ENCODE data around the gene ESRRG.

Gene ESRRG

DNA sequence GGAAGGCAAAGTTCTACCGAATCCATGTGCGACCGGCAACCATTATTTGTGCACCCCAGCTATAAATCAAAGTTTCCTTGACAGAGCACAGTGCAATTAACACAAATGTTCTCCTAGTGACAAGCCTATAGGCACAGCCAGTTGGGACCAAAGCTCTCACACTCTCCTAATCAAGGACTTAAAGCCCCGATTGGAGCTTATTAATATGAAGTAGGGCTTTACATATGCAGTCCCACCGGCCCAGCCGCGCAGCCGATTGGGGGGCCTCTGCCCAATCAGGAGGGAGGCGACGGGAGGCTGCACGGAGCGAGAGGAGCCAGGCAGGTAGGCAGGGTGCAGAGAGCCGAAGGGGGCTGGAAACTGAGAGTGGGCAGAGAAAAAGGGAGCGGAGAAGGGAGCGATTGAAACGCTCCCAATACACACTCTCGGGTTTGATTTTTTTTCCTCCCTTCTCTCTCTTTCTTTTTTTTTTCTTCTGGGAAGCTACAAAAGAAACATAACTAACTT, at the start of gene ESRRG:
ESRRG (minus strand) TSS at position 156 of the 507 bp plus-strand sequence; CDS start at position 26, 130 bp downstream.
- in situ Hi-C loops (cut with HindIII; ENCODE audit: low sequenced_read_pairs): no loop called here

GRCh38 chr1:216771922-216772321, 48.7 kb upstream of the ESRRG start:
- in situ Hi-C loops (cut with HindIII; ENCODE audit: low sequenced_read_pairs): no loop called here

DNA sequence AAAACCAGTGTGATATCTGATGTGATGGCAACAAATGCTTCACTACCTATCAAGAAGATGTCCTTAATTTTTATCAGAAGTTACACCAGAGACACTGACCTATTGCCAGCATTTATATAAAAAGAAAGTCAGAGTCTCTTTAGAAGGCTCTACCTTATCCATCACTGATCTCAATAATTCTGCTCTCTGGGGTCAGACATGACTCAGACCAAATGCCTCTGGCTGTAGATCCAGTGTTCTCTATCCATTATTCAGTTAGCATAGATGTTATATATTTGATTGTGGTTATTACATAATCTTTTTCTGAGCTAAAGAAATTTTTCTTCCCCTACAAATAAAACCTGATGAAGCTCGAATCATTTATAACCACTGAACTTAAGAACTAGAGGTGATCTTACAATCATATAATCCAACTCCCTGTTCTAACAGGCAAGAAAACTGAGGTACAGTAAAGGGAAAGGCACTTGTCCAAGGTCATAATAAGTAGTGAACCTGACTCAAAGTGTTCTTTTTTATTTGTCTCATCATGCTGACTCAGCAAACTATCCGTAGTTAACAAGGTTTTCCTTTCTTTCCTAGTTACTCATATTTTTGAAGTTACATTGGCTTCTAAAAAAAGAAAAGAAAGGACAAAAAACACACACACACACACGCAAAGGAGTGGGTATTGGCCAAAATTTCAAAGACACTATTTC, 43.6 kb upstream of the ESRRG start:
- in situ Hi-C loops (cut with HindIII; ENCODE audit: low sequenced_read_pairs): no loop called here

DNA sequence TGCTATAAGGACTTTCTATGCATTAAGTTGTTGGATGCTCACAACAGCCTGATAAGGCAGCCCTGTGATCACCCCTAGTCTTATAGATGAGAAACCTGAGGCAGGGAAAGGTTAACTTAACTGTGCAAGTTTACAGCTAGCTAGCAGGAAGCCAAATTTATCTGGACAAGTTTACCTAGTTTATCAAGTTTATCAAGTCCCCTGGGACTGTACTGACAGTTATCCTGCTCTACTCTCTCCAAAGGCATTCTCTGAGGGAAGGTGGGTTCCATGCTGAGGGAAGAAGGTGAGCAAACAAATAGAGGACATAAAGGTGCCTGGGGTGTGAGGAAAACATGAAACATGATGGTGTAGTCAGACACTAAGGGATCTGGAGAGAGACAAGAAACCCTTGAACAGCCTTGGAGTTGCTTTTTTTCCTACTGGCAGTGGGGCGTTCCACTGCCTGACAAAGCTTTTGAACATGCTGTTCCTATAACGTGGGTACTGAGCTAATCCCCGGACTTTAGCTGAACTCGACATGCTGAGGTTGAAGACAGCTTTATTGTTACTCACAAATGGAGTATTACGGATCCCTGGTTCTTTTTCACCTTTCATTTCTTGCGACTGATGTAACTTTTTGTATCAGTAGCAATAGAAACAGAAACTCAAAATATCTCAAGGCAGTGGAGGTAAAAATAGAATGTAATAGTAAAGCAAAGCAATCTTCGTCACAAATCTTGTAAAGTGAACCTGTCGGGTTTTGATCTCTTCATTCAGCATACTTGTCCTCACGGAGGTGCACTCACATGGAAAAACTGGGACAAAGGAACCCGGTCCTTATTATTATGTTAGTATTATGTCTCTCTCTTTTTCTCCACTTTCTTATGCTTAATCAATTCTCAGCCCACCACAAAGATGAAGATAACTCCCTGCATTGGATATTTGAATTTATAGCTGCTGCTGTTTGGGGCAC, 42.4 kb upstream of the ESRRG start:
- in situ Hi-C loops (cut with HindIII; ENCODE audit: low sequenced_read_pairs): no loop called here

- in situ Hi-C loops (cut with HindIII; ENCODE audit: low sequenced_read_pairs): no loop called here
Observed at GRCh38 chr1:216758161-216758560, 34.9 kb upstream of the ESRRG start.

DNA sequence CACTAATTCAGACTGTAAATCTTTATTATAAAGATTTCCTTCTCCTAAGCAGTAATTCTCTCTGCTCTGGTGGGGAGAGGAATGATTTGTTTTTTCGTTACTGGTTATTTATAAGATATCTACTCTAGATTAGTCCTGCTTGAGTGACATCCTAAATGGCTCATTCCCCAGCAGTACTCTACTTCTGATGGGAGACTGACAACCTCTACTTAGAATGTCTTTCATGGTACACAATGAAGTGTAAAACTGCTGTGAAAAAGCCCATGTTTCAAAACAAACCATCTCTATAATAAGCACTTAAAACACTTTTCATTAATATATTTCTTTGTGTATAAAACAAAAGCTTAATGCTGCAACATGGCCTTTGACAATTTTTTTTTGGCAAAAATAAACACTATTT, 33.9 kb upstream of the ESRRG start:
- in situ Hi-C loops (cut with HindIII; ENCODE audit: low sequenced_read_pairs): no loop called here

- in situ Hi-C loops (cut with HindIII; ENCODE audit: low sequenced_read_pairs): no loop called here
Observed at GRCh38 chr1:216750961-216751360, 27.7 kb upstream of the ESRRG start.

GRCh38 chr1:216750031-216750627, 26.9 kb upstream of the ESRRG start:
- in situ Hi-C loops (cut with HindIII; ENCODE audit: low sequenced_read_pairs): no loop called here

- in situ Hi-C loops (cut with HindIII; ENCODE audit: low sequenced_read_pairs): no loop called here
Observed at GRCh38 chr1:216749232-216749631, 26.0 kb upstream of the ESRRG start.

- in situ Hi-C loops (cut with HindIII; ENCODE audit: low sequenced_read_pairs): no loop called here
Observed at GRCh38 chr1:216742625-216743024, 19.4 kb upstream of the ESRRG start.

GRCh38 chr1:216740331-216740730, 17.1 kb upstream of the ESRRG start:
- in situ Hi-C loops (cut with HindIII; ENCODE audit: low sequenced_read_pairs): no loop called here

DNA sequence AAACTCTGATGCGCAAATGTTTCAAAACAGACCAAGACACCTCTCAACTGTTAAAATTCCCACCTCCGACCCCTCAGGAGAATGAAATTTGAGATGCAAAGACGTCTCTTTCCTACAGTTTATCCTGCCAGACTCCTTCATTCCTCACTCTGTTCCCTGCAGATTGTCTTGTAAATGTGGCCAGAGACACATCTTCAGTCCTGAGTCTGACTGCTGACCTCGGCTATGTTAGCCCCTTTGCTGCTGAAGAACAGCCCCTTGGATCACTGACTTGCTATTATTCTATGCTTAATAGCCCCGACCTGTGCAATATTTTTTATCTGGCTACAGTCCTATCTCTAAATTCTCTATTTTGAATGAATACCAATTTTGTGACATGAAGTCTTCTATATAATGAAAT, 16.6 kb upstream of the ESRRG start:
- in situ Hi-C loops (cut with HindIII; ENCODE audit: low sequenced_read_pairs): no loop called here

GRCh38 chr1:216732121-216732520, 8.9 kb upstream of the ESRRG start:
- in situ Hi-C loops (cut with HindIII; ENCODE audit: low sequenced_read_pairs): no loop called here

GRCh38 chr1:216731562-216731961, 8.3 kb upstream of the ESRRG start:
- in situ Hi-C loops (cut with HindIII; ENCODE audit: low sequenced_read_pairs): no loop called here

- in situ Hi-C loops (cut with HindIII; ENCODE audit: low sequenced_read_pairs): no loop called here
Observed at GRCh38 chr1:216726435-216726834, 3.2 kb upstream of the ESRRG start.

DNA sequence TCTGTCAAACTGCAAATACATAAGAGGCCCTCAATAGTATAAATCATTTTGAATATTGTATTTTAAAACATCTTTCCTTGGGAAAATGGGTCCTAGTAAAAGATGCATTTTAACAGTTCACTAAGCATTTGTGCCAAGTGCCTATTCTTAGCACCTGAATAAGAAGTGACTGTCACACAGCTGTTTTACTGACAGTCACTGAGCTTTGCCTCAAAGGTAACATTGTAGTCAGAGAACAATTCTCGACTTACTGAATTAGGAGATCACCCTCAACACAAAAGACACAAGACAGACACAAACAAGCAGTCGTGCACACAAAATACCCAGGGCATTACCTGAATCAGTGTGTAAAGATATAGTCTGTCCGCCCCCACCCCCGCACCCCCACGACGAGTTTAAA, 408 bp downstream of the ESRRG start:
- in situ Hi-C loops (cut with HindIII; ENCODE audit: low sequenced_read_pairs): no loop called here

- in situ Hi-C loops (cut with HindIII; ENCODE audit: low sequenced_read_pairs): no loop called here
Observed at GRCh38 chr1:216721863-216722262, 1.4 kb downstream of the ESRRG start.

DNA sequence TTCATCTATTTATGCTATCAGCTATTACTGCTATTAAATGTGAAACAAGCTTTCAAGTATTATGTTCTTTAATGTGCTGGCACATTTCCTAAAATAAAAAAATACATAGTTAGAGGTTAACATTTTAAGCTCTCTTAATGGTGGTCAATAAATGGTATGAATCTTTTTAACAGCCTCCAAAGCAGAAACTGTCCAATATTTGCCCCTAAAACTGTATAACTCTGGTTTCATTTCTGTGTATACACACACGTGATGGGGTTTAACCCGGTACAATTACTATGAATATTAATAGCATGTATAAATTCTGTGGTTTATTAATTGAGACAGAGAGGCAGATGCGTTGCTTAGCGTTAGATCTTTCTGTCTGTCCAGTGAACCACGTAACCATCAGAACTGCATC, 2.2 kb downstream of the ESRRG start:
- in situ Hi-C loops (cut with HindIII; ENCODE audit: low sequenced_read_pairs): no loop called here

DNA sequence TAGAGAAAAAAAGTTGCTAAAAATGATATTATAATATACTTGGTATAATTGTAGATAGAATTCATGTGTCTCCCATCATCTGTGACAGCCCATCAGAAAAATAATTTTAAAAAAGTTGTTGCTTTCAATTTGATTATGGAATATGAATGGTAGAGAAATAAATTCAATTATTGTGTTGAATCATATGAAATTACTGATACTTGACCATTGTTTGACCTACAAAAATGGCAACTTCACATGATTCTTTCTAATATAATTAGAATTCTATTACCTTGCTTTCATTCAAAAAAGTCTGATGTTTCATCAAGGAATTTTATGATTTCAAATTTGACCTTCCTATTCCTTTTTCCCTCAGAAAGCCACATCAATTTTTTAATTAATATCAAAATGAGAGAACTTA, 11.5 kb downstream of the ESRRG start:
- in situ Hi-C loops (cut with HindIII; ENCODE audit: low sequenced_read_pairs): no loop called here

- in situ Hi-C loops (cut with HindIII; ENCODE audit: low sequenced_read_pairs): no loop called here
Observed at GRCh38 chr1:216710598-216711333, 12.5 kb downstream of the ESRRG start.

GRCh38 chr1:216710055-216710454, 13.2 kb downstream of the ESRRG start:
- in situ Hi-C loops (cut with HindIII; ENCODE audit: low sequenced_read_pairs): no loop called here

Data from DLD1 (cell line).